Mucosa of descending colon (tissue), 3 donors: Measurements from ENCODE around the gene GGT1. TPM values are rescaled to one million over a fixed set of nuclear protein-coding genes. Genes with fewer than 3 reads are reported as not detected.

Experiments used
- ATAC-seq: fragments of 200-7000 bp; cut with Tn5 transposase; one replicate; pipeline ENCODE4 v1.9.1; 2020; ENCODE audit warnings: mild to moderate bottlenecking, moderate library complexity
- DNase-seq, 3 donors: peaks; one replicate each; pipeline ENCODE4 v3.0.0-alpha.2; 2020
- H3K36me3 ChIP-seq: fragments of 200-600 bp; one replicate; pipeline ENCODE4 v1.8.0; 2021; ENCODE audit warnings: low read depth, mild to moderate bottlenecking
- H3K4me1 ChIP-seq: fragments of 200-600 bp; one replicate; pipeline ENCODE4 v1.8.0; 2021; ENCODE audit warnings: low read depth, mild to moderate bottlenecking
- H3K4me3 ChIP-seq: fragments of 200-600 bp; one replicate; pipeline ENCODE4 v1.8.0; 2021; ENCODE audit warnings: mild to moderate bottlenecking
- H3K9me3 ChIP-seq: fragments of 200-600 bp; one replicate; pipeline ENCODE4 v1.8.0; 2021; ENCODE audit warnings: mild to moderate bottlenecking
- intact Hi-C, 2 donors: fragments of 100-400 bp; cut with DNase I in 1 of 2; cut with micrococcal nuclease in 1 of 2; formaldehyde crosslinking; loops; one replicate each; pipeline versions ENCODE4 v1.11.0 to v1.11.1; 2022; cut with DNase I, micrococcal nuclease
- total RNA-seq, 3 donors: library from RNA; stranded (reverse); fragmentation: NEBNext Ultra II Directional in 2 of 3; extraction: Animal tissue kit (Norgen Biotek cat#: 25700) in 2 of 3; gene quantifications; one replicate each; pipeline versions ENCODE4 v1.2.1 to v1.2.4, GENCODE V29; 2021 to 2023
- TF ChIP-seq, protein P1 (sequence below): fragments of 200-600 bp; IDR thresholded peaks from one replicate; pipeline ENCODE4 v1.8.0; 2022; ENCODE audit warnings: antibody characterized with exemption, mild to moderate bottlenecking
- donor health status: DM: no; HTN: no; CAD: no; lungs with moderate emphysema.
- donor health status: DM: no; HTN: no; CAD: no.
- donor health status: DM: no; HTN: yes; CAD: no.

GGT1 gene
- total RNA-seq, 3 donors from 2014 or later: 10.9 to 124 (median 57.2) TPM

DNA sequence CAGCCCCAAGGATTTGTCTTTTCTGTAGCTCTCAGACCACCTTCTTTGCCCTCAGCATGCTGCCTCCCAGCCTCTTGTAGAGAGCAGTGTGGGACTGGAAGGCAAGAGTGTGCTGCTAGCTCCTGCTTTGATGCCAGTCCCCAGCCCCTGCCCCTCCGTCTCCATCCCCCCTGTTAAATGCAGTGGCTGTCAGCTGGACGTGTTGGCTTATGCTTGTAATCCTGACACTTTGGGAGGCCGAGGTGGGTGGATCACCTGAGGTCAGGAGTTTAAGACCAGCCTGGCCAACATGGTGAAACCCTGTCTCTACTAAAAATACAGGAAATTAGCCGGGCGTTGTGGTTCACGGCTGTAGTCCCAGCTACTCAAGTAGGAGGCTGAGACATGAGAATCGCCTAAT is 31.7 kb upstream of the GGT1 start:
- no peak for DNase-seq
- Histone ChIP-seq H3K4me3 (no peak overlapping the region), H3K9me3 (no peaks in the 10 kb centered on the region), H3K4me1 (no peaks in the 10 kb centered on the region), H3K36me3 (peaks cover 10% of the 10 kb centered on the region)
- TF ChIP-seq, protein P1, sequence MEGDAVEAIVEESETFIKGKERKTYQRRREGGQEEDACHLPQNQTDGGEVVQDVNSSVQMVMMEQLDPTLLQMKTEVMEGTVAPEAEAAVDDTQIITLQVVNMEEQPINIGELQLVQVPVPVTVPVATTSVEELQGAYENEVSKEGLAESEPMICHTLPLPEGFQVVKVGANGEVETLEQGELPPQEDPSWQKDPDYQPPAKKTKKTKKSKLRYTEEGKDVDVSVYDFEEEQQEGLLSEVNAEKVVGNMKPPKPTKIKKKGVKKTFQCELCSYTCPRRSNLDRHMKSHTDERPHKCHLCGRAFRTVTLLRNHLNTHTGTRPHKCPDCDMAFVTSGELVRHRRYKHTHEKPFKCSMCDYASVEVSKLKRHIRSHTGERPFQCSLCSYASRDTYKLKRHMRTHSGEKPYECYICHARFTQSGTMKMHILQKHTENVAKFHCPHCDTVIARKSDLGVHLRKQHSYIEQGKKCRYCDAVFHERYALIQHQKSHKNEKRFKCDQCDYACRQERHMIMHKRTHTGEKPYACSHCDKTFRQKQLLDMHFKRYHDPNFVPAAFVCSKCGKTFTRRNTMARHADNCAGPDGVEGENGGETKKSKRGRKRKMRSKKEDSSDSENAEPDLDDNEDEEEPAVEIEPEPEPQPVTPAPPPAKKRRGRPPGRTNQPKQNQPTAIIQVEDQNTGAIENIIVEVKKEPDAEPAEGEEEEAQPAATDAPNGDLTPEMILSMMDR: no peak
- no peak for ATAC-seq
- intact Hi-C loops: no loop called here

- ATAC-seq (peak; percentile 67), DNase-seq (no peak)
- peaks cover 16% of the 10 kb centered on the region for H3K4me1 ChIP-seq
- TF ChIP-seq, protein P1: no peak
- intact Hi-C loops: no loop called here
- H3K9me3 ChIP-seq: no peaks in the 10 kb centered on the region
- no peak overlapping the region for H3K4me3 ChIP-seq
- peaks cover 8% of the 10 kb centered on the region for H3K36me3 ChIP-seq
These were observed 26.2 kb upstream of the GGT1 start for GRCh38 chr22:24576778-24577177.

DNA sequence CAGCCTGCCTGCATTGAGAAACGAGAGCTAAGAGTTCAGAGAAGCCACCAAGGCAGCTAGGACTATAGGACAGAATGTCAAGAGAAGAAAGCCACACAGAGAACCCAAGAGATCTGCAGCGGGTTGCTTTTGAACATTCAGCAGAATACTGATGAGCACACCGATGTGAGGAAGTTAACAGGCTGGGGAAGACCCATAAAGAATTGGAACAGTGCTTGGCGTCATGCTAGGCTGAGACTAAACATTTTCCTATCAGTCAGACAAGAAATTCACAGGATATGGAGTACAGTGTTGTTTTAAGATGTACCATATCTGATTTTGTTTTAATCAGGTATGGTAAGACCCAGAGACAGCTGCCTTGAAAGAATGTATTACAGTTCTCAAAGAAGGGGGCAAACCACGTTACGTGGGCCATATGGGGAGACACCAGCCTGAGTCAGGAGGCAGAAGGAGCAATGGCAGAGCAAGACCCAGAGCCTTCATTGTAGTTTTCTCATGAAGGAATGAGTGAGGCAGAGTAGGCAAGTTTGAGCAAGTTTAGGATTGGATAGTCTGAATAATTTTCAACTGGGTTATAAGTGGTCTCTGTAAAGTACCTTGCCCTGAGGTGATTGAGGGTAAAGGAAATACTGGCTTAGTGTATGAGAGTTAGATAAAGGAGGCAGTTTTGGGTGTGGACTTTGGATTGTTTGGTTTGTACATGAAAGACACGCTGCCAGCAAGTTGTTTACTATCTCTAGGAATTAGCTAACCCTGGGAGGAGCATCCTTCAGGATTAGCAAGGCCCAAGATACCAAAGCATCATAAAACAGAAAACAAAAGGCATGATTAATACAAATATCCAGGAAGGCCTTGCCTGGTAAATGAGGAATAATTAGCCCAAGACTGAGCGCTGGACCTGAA is 24.4 kb upstream of the GGT1 start:
- ATAC-seq: peak; percentile 85
- Histone ChIP-seq H3K4me3 (no peak overlapping the region), H3K36me3 (no peaks in the 10 kb centered on the region), H3K4me1 (peaks cover 16% of the 10 kb centered on the region), H3K9me3 (no peaks in the 10 kb centered on the region)
- intact Hi-C loops: no loop called here
- TF ChIP-seq, protein P1: no peak
- peak in 1 of 3 donors; percentile 71 for DNase-seq

- ATAC-seq (no peak), DNase-seq (no peak)
- TF ChIP-seq, protein P1: no peak
- no peaks in the 10 kb centered on the region for H3K36me3 ChIP-seq
- no peak overlapping the region for H3K4me3 ChIP-seq
- H3K4me1 ChIP-seq: peaks cover 16% of the 10 kb centered on the region
- intact Hi-C loops: no loop called here
- no peaks in the 10 kb centered on the region for H3K9me3 ChIP-seq
These were observed 23.8 kb upstream of the GGT1 start for GRCh38 chr22:24579258-24579601.

DNA sequence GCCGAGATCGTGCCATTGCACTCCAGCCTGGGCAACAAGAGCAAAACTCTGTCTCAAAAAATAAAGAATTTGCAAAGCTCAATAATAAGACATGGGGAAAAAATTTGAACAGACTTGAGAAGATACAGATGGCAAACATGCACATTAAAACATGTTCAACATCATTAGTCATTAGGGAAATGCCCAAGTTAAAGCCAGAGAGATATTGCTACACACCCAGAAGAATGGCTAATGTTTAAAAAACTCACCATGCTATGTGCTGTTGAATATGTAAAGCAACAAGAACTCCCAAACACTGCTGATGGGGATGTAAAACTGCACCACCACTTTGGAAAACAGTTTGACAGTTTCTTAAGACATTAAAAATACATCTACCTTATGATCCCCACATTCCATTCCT is 22.7 kb upstream of the GGT1 start:
- no peak overlapping the region for H3K4me3 ChIP-seq
- H3K36me3 ChIP-seq: no peaks in the 10 kb centered on the region
- TF ChIP-seq, protein P1: no peak
- no peak for DNase-seq
- intact Hi-C loops: no loop called here
- no peaks in the 10 kb centered on the region for H3K9me3 ChIP-seq
- no peak for ATAC-seq
- H3K4me1 ChIP-seq: peaks cover 16% of the 10 kb centered on the region
